GM19240 (cell line): ENCODE results near the gene BLID.

Experiments
- DNase-seq: peaks from one replicate; pipeline ENCODE4 v3.0.0; 2011; ENCODE audit warnings: low spot score; ENCODE audit not compliant: insufficient read length

BLID gene

GRCh38 chr11:122107045-122107444 is 9.0 kb downstream of the BLID start:
- no peak for DNase-seq

GRCh38 chr11:122105044-122105758 is 10.8 kb downstream of the BLID start:
- DNase-seq: no peak

GRCh38 chr11:122104341-122104740 is 11.7 kb downstream of the BLID start:
- no peak for DNase-seq

GRCh38 chr11:122103726-122104125 is 12.3 kb downstream of the BLID start:
- DNase-seq: no peak

- DNase-seq: no peak
Measured at GRCh38 chr11:122103321-122103720, 12.7 kb downstream of the BLID start.

GRCh38 chr11:122102426-122102825 is 13.6 kb downstream of the BLID start:
- DNase-seq: no peak

GRCh38 chr11:122101625-122102291 is 14.3 kb downstream of the BLID start:
- no peak for DNase-seq

- DNase-seq: no peak
Measured at GRCh38 chr11:122100756-122101080, 15.3 kb downstream of the BLID start.

GRCh38 chr11:122100037-122100755 is 15.8 kb downstream of the BLID start:
- no peak for DNase-seq

- no peak for DNase-seq
Measured at GRCh38 chr11:122099374-122100036, 16.5 kb downstream of the BLID start.

GRCh38 chr11:122098261-122098980 is 17.6 kb downstream of the BLID start:
- no peak for DNase-seq

GRCh38 chr11:122097419-122098001 is 18.5 kb downstream of the BLID start:
- no peak for DNase-seq

- no peak for DNase-seq
Measured at GRCh38 chr11:122096272-122097112, 19.5 kb downstream of the BLID start.

- DNase-seq: no peak
Measured at GRCh38 chr11:122095681-122096262, 20.2 kb downstream of the BLID start.

- DNase-seq: no peak
Measured at GRCh38 chr11:122094836-122095235, 21.2 kb downstream of the BLID start.

- no peak for DNase-seq
Measured at GRCh38 chr11:122093731-122094275, 22.2 kb downstream of the BLID start.

- DNase-seq: no peak
Measured at GRCh38 chr11:122091835-122092234, 24.2 kb downstream of the BLID start.

- DNase-seq: no peak
Measured at GRCh38 chr11:122089111-122089510, 26.9 kb downstream of the BLID start.

GRCh38 chr11:122085712-122086111 is 30.3 kb downstream of the BLID start:
- DNase-seq: no peak
